Activated gamma-delta T cell (primary cell): ENCODE measurements around the gene MAPK11.

Source experiments
- DNase-seq: peaks from one replicate; lab custom pipeline; 2025; lab: John Stamatoyannopoulos, UW

The MAPK11 gene

DNA sequence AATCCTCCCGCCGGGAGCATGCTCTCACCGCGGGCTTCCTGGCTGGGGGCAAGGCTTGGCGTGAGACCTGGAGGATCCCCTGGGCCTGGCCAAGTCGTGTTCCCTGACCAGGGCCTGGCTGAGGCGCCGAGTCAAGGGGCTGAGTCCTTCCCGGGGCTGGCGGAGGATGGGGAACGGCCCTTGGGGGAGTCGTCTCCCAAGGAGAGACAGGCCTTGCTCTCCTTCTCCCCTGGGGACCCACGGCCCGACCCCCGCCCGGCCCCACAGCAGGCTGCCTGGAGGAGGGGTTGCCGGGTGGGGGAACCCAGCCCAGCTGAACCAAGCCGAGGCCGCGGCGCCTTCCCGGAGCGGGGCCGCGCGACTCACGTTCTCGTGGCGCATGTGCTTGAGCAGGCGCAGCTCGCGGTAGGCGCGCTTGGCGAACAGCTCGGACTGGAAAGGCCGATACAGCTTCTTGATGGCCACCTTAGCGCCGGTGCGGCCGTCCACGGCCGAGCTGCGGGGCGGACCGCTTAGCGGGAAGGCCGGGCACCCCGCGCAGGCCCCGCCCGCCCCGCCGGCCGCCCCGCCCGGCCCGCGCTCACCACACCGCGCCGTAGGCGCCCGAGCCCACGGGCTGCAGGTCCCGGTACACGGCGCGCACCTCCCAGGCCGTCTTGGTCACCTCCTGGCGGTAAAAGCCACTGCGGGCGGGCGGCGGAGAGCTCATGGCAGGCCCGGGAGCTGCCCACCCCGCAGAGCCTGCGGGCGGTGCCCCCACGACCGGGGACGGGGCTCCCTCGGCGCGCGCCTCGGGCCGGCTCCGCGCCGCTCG, 9.2 kb downstream of the MAPK11 start:
- DNase-seq: no peak

DNA sequence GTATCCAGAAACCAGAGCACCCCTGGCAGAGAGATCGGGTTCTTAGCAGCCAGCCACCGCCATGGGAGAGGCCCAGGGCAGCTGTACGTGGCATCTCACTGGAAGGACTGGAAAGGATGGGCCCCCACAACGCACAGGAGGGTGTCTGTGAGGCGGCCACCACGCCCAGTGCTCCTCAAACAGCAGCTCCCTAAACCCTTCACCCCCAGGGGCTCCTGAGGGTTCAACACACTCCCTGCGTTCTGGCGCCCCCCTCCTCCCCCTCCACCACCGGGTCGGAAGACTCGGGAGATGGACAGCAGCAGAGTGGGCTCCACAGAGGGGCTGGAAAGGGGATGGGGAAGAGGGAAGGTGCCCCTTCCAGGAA, 9.8 kb downstream of the MAPK11 start:
- no peak for DNase-seq

DNA sequence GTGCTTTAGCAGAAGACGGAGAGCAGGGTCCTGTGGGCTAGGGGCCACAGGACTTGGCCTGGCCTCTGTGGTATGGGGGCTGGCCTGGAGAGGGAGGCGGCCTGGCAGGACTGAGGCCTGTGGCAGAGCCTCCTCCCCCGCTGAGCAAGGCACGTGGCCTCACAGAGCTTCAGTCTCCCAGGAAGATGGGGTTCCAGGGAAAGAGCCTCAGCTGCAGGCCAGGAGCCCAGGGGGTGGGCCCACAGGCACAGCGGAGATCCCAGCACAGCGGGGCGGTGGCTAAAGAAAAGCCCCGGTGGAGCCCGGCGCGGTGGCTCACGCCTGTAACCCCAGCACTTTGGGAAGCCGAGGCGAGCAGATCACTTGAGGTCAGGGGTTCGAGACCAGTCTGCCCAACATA, 10.9 kb downstream of the MAPK11 start:
- DNase-seq: no peak

DNA sequence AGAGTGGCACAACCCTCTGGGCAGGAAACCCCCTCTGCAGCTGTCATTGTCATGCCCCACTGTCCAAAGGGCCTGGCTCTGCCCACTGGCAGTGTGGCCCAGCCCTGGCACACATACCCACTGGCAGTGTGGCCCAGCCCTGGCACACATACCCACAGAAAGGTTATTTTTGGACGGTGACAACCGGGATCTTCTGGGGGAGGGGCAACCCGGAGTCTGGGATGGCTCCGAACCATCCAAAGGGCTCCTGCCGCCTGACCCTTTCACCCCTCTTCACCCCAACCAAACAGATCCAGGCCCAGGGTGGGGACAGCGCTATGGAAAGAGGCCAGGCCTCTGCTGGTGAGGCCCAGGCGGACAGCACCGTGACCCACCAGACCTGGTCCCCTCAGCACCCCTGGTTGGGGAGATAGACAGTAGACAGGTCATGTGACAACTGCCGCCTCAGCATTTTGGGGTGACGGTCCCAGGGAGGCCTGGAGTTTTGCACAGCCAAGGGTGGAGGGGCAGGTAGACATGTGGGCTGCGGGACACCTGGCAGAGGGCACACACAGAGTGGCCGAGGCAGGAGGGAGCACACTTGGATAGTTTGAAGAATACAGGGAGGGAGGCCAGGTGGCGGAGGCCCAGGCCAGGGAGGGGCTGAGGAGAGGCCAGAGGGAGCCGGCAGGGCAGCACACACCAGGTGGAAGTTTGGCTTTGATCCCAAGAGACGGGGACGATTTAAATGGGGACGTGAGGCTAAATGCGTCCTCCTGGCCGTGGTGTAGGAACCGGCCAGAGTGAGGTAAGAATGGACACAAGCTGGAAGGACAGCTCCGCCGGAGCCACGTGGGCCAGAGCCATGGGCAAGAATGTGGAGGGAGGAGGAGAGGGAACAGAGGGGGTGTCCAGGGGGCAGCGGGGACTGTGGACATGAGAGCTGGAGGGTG, 11.6 kb downstream of the MAPK11 start:
- no peak for DNase-seq

DNA sequence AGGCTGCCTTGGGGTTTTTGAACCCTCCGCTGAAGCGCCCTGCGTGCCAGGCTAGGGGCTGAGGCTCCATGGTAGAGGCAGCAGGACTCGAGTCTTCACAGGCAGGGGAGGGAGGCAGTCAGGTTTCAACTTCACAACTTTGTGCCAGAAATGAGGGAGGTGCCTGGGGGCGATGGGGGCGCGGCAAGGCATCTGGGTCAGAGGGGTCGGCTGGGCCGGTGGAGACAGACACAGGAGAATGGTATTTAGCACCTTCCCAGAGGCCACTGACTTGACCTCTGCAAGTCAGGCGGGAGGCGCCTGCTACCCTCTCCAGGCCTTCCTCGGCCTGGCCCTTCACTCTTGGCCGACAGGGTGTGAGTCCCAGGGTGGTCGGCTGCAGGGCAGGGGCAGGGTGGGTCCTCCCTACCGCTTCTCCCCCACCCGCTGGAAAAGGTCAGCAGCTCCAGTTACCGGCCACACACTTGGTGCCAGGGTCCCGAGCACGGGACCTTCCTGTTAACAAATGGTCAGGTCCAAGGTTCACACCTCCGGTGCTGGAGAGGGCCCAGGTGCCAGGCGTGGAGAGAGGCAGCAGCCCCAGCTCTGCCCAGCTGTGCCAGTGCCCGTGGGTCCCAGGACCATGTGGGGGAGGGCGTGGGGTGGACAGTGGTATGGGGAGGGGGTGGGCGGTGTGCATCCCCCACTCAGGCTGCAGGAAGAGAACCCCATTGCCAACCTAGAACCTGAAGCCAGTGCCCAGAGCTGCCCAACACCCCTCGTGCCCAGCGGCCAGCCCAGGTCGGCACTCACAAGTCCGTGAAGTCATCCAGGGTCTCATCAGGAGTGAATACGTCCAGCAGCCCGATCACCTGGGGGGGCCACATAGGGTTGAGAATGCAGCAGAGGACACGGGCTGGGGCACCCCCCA, 12.5 kb downstream of the MAPK11 start:
- DNase-seq: no peak

DNA sequence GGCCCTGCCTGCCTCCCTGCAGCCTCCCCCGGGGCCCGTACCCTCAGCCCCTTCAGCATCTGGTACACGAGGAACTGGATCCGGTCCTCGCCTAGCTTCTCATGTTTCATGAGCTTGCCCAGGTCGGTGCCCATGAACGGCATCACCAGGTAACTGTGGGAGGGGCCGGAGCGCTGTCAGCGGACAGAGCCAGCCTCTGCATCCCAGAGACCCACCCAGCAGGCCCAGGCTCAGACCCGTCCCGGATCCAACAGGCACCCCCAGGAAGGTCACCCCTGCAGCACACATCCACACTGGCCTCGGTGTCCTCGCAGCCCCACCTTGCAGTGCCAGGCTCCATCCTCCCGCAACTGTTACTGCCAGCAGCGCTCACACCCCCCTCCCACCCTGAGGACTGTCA, 13.1 kb downstream of the MAPK11 start:
- DNase-seq: no peak

DNA sequence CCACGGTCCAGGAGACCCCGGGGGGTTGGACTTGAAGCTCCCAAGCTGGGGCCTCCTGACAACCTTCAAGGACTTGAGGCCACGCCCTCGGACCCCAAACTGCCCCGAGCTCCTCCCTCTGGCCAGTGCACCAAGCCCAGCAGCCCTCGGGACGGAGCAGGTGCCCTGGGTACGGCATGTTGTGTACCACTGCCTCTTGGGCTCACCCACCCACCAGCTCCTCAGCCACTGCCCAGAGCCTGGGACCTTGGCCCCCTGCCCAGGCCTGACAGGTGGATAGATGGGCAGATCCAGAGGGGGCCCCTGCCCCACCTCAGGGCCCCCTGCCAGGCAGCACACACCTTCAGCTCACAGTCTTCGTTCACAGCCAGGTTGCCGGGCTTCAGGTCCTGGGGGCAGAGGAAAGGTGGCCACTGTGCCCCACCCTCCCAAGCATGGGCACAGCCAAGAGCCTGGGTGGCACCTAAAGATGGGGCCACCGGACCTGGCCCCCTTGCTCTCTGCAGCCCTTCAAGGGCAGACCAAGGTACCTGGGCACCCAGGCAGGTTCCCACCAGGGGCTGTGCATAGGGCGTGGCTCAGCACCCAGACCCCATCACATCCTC, 13.8 kb downstream of the MAPK11 start:
- no peak for DNase-seq

DNA sequence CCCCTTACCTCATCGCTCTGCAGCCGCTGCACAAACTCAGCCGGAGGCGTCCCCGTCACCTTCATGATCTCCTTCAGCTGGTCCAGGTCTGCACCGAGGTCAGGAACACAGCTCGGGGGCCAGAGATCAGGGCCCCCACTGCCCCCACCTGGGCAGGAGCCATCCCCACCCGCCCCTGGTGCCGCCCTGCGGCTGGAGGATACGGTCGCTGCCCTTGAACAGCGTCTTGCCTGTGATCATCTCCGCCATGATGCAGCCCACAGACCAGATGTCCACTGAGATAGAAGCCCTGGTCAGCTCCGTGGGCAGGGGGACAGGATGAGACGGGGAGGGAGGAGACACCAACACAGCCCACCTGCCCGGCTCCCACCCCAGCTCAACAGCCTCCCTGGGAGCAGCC, 14.6 kb downstream of the MAPK11 start:
- no peak for DNase-seq

DNA sequence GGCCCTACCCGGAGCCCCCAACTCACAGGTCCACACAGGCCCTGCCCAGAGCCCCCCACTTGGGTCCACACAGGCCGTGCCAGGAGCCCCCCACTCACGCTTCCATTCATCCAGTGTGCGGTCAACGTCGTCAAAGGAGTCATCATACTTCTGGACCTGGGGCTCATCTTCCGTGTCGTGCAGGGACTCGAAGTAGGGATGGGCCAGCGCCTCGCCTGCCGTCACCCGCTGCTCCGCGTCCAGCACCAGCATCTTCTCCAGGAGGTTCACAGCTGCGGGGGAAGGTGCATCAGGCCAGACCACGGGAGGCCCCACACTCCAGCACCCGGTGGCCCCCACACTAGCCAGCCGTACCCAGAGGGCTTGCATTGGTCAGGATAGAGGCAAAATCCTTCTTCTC, 15.1 kb downstream of the MAPK11 start:
- DNase-seq: no peak

DNA sequence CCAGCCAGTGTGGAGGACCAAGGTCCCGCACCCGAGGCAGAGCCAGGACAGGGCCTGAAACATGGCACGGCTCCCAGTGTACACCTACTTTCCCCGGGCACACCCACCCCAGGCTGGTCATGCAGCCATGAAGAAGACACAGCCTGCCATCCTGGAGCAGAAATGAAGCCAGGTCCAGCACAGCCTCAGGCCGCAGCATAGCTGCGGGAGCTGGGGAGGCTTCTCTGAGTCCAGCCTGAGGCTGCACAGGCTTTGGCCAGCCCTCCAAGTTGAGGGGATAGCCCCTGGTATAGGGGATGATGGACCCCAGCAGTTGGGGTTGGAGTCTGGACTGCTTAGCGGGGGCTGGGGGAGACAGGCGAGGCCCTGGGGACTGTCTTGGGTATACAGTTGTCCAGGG, 16.2 kb downstream of the MAPK11 start:
- DNase-seq: no peak

DNA sequence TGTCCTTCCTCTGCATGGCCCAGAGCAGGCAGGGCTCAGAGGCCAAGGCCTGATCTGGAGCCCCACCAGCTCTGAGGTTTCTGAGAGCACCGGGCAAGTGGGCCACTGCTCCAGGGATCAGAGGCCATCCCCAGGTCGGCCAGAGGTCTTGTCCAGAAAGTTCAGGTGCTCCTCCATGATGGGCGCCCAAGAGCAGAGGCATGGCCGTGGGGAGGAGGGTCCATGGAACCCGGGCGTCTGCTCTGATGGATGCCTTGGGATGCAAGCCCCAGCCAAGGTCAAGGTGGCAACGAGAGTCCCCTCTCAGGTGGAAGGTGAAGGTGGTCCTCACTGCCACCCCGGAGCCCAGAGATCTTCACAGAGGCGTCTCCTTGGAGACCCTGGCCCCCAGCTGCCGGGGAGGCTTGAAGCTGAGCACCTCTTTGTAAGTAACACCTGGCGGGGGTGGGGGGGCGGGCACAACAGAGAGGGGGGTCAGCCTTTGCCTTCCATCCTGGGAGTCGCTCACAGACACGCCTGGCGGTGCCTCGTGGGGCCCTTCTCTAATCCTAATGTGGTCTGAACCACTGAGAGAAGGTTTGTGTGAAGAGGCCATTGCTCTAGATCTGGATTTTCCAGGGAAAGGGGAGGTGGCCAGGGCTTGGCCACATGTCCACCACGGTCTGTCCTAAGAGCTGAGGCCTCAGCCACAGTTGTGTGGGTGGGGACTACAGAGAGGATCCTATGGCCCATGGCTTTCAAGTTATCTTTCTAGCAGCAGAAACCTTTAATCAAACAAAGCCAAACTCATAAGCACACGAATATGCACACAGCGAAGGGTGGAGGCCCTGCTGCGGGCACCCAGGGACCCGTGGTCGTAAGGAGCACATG, 16.9 kb downstream of the MAPK11 start:
- DNase-seq: no peak

DNA sequence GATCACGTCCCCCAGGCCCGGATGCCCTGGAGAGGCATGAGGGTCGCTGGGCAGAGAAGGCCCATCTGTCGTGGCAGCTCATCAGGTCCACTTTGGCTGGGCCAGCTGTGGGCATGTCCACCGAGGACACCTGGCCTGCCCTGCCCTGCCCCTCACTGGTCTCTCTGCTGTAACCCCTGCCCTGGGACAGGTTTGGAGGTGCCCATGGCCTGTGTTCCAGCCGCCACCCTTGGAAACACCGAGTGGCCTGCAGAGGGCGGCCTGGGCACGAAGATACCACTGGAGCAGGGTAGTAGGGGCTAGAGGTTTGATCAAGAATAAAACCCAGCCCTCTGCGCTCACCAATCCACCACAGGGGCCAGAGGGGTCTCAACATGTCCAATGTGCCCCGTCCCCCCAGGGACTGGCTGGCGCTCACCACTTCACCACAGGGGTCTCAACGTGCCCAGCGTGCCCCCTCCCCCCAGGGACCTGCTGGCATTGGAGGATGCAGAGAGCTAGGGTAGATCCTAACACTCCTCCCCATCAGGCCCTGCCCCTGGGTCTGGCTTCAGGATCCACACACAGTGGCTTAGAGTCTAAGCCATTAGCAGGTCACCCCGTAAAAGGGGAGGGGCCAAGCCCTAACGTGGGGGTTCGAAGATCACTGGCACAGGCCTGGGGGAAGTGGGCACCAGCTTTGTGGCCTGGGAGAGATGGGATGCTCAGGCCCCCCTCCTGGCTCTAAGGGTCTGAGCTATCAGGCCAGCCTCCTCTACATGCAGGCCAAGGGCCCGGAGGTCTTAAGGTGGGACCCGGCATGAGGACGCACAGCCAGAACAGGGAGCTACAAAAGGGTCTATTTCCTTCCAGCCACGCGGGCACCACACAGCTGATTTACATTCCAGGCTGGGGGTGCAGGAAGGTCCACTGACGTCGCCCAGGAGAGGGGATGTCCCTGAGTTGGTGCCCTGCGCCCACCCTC, 17.8 kb downstream of the MAPK11 start:
- DNase-seq: no peak

DNA sequence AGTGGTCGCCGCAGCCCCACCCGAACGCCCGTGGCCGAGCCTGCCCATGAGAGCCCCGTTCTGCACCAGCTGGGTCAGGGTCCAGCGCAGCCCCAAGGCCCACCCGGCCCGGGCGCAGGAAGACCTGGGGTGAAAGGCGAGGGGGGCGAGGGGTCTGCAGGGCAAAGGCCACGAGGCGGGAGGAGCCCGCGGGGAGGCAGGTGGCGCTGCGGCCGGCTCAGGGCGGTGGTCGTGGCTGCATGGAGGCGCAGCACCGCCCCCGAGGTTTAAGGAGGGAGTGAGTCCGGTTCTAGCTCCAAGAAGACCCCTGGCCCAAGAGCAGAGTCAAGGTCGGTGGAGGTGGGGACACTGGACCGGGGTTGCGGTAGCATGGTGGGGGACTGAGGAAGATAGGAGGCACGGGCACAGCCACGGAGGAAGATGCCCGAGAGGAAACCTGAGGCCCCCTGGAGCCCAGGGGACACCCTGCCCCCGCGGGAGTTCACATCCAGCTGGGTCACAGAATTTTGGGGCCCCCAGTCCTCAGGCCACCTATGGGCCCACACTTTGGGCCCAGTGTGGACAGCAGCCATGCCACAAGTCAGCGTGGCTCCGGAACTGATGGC, 18.6 kb downstream of the MAPK11 start:
- no peak for DNase-seq

DNA sequence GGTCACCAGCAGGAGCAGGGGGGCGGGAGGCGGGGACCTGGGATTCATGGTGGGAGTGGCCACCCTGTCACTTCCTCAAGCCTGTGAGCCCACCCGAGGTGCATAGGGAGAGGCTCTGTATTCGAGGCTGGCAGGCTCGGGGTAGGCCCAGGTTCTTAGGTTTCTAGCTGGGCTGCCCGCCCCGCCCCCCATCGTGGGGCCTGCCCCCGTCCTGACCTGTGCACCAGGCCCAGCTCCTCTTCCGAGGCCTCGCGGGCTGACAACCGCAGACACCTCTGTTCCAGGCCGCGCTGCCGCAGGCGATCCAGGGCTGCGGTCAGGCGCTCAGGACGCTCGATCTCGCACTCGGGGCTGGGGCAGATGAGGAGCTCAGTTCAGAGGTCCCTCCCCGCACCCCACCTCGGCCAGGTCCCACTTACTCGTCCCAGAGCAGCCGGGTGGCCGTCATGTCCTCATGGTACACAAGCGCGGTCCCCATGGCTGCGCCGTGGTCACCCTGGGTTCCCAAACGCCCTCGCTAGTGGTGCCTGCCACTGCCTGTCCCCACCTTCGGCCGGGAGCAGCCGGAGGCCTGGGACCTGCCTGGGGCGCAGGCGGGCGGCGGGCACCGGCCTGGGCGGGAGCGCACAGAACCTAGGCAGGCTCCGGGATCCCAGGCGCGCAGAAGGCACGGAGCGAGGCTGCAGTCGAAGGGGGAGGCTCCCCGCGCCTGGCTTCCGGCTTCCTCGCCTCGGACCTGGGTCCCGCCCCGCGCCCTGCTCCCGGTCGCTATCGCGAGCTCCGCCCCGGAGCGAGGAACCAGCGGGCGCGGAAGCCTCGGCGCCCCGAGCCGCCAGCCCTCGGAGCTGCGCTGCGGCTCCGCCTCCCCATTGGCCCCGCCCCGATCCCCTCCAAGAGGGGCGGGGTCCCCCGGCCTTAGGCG, 19.4 kb downstream of the MAPK11 start, which contains the start of gene HDAC10:
HDAC10 (minus strand) TSS at position 711 of the 922 bp plus-strand sequence; CDS start at position 478, 233 bp downstream.
- DNase-seq: peak; percentile 60

DNA sequence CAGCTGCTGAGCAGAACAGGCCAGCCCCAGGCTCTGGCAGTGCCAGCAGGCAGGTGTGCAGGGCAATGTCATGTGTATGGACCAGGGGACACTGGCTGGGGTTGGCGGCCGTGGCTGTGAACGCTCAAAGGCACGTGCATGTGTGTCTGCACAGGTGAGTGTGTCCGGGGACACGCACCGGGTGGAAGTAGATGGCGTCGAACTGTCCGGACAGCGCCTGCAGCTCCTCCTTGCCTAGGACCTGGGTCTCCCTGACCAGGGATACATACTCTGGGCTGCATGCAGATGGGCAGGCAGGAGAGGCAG, 20.0 kb downstream of the MAPK11 start:
- no peak for DNase-seq

DNA sequence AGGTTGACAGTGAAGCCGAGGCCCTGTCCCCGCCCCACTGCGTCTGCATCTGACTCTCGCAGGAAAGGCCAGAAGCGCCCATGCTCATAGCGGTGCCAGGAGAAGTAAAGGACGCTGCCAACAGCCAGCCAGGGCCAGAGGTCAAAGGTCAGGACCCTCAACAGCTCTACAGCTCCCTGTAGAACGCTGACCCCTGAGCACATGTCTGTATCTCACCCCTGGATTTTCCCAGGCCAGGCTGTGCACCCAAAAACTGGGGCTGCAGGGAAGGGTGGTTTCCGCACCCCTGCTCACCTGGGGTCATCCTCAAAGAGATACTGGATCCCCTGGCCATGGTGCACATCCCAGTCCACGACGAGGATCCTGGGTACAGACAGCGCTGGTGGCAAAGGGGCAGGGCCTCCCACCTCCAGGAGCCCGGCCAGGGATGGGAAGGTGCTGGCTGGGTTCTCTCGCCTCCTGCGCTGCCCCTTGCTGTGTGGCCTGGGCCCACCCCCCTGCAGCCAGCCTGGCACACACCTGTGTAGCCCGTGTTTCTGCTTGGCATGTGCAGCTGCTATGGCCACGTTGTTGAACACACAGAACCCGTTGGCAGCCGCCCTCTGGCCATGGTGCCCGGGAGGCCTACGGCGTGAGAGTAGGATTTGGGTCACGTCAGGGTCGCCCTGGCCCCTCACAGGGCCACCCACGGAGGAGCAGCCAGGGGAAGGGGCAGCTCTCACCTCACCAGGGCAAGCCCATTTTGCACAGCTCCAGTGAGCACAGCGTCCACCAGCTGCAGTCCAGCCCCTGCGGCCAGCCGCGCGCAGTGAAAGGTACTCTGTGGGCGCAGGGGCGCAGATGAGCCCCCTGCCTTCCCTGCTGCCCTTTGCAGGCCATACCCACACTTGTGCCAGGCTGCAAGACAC, 20.6 kb downstream of the MAPK11 start:
- DNase-seq: no peak
